ENCODE data around the gene TRIM40.
"Not testable (repeated sequence)": the region's sequence is repeated elsewhere in the genome, so short reads cannot be mapped to it uniquely, and the experiment has no call there.

TRIM40 gene

DNA sequence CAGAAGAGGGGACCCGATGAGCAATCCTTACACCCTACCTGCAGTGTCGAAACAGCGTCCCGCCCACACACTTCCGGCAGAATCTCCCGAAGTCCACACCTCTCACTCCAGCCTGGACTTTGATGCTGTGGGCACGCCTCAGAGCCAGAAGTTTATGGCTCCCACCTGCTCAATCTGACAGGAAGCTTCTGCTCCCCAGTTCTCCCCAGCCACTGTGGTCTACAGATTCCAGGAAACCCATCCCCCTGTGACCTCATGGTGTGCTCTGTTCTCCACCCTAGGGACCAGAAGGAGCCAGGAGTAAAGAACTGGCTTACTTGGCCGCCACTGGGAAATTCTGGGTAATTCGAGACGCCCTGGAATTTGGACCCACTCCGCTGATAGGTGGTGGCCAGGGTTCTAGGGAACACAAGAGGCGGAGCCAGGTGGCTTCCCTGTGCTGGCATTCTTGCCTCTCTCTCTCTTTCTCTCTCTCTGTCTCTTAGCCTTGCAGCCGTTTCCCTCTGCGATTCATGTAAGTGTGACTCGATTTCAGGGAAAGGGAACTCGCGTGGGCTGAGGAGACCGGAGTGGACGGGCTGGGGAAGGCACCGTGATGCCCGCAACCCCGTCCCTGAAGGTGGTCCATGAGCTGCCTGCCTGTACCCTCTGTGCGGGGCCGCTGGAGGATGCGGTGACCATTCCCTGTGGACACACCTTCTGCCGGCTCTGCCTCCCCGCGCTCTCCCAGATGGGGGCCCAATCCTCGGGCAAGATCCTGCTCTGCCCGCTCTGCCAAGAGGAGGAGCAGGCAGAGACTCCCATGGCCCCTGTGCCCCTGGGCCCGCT is 27.4 kb downstream of the TRIM40 start, which contains the start of gene TRIM15:
TRIM15 (plus strand) TSS at position 457 of the 828 bp plus-strand sequence; CDS start at position 596, 139 bp downstream.
- DNase-seq (ENCODE audit: low read depth in 2 of 2), result peak in 1 of 2 experiments; percentile 60

- no peak for DNase-seq (ENCODE audit: low read depth in 2 of 2)
Observed at GRCh38 chr6:30163918-30164654, 28.1 kb downstream of the TRIM40 start.

DNA sequence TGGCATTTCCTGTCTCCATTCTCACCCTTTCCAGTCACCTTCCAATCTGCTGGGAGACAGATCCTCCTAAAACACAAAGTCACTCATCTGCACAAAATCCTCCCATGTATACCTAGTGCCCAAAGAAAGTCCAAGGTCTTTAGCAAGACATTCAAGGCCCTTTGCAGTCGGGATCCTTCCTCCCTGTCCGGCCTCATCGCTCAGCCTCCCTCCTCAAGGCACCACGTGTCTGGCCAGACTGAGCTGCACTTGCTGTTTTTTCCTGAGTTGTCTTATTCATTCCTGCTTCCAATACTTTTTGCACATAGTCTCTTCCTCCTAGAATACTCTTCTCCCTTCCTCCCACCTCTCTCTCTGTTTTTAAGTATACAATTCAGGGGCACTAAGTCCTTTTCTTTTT is 28.8 kb downstream of the TRIM40 start:
- no peak for DNase-seq (ENCODE audit: low read depth in 2 of 2)

DNA sequence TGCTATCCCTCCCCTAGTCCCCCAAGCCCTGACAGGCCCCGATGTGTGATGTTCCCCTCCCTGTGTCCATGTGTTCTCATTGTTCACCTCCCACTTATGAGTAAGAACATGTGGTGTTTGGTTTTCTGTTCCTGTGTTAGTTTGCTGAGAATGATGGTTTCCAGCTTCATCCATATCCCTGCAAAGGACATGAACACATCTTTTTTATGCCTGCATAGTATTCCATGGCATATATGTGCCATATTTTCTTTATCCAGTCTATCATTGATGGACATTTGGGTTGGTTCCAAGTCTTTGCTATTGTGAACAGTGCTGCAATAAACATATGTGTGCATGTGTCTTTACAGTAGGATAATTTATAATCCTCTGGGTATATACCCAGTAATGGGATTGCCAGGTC is 29.3 kb downstream of the TRIM40 start:
- not testable (repeated sequence) for DNase-seq (ENCODE audit: low read depth in 2 of 2)

DNA sequence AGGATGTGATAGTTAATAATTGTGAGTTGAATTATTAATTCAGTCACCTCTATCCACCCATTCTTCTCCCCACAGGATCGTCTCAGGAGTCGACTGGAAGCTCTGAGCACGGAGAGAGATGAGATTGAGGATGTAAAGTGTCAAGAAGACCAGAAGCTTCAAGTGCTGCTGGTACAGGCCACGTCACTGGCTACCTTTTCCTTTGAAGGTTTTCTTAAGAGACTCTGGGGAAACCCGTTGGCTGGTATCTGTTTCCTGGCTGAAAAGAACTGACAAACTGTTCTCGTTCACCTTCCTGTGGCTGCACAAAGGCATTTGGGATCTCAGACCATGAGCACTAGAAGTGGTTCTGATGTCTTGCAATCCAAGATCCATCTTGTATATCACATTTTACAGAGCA is 31.2 kb downstream of the TRIM40 start:
- DNase-seq (ENCODE audit: low read depth in 2 of 2), result no peak

DNA sequence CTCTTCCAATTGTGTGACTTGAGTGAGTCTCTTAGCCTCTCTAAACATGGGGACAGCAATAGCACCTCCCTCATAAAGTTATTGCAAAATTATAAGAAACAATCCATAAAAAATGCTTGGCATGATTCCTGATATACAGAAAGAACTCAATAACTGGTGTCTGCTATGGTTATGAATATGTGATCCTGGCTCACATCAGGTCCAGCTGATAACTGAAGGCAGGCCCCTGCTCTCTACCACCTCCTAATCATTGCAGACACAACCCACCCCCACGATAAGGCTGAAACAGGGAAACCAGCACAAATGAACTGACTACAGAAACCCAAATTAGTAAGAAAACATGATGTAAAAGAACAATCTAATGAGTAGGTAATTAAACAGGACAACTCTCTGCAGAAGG is 32.8 kb downstream of the TRIM40 start:
- DNase-seq (ENCODE audit: low read depth in 2 of 2), result no peak

- no peak for DNase-seq (ENCODE audit: low read depth in 2 of 2)
Observed at GRCh38 chr6:30169658-30170614, 34.0 kb downstream of the TRIM40 start.

- DNase-seq (ENCODE audit: low read depth in 2 of 2), result no peak
Observed at GRCh38 chr6:30171677-30172471, 35.9 kb downstream of the TRIM40 start.

DNA sequence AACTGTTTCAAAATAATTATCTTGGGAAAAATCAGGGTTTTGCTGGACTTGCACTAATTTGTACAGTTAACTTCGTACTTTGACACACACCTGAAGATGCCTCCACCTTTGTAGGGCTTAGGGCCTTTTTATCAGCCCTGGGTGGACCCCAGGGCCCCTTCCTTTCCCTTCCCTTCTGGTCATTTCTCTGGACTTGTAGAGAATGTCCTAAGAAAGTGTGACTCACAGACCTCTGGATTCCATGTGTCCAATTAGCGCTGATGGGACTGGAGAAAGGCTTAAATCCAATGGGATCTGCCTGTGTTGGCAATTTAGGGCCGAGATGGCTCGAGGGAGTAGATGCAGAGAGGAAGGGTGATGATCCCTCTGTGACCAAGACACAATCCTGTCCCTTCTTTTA is 36.7 kb downstream of the TRIM40 start:
- DNase-seq (ENCODE audit: low read depth in 2 of 2), result no peak

- no peak for DNase-seq (ENCODE audit: low read depth in 2 of 2)
Observed at GRCh38 chr6:30175765-30176164, 39.8 kb downstream of the TRIM40 start.

DNA sequence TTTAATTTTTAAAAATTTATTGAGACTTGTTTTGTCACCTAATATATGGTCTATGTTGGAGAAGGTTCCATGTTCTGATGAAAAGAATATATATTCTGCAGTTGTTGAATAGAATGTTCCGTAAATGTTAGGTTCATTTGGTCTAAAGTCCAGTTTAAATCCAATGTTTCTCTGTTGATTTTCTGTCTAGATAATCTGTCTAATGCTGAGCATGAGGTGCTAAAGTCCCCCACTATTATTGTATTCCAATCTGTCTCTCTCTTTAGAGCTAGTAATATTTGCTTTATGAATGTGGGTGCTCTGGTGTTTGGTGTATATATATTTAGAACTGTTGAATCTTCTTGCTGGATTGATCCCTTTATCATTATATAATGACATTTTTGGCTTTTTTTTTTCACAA is 42.9 kb downstream of the TRIM40 start:
- DNase-seq (ENCODE audit: low read depth in 2 of 2), result no peak

- no peak for DNase-seq (ENCODE audit: low read depth in 2 of 2)
Observed at GRCh38 chr6:30180145-30180544, 44.2 kb downstream of the TRIM40 start.

DNA sequence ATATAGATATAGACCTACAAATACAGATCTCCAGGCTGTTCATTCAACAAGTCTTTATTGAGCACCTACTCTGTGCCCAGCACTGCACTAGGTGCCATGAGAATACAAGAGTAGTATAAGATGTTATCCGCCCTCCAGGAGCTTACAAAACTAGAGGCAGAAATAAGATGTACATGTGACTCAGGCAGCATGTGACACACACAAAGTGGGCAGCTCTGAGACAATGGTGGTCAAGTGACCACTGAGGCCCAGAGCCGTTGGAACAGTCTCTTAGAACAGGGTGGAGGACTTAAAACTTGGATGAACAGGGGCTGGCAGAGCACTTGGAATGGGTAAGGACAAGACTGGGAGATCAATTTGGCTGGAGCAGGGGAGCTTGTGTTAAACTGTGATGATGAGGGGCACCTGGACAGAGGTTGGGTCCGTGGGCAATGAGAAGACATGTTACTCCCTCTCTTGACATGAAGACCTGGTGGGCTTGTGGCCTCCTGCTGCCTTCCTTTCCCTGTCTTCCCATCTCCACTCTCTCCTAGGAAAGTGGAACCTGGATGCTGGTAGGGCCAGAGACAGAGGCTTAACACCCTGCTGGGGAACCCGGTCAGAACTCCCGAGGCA is 48.6 kb downstream of the TRIM40 start:
- DNase-seq (ENCODE audit: low read depth in 2 of 2), result no peak

GRCh38 chr6:30185846-30186484 is 50.0 kb downstream of the TRIM40 start:
- no peak for DNase-seq (ENCODE audit: low read depth in 2 of 2)

- DNase-seq (ENCODE audit: low read depth in 2 of 2), result no peak
Observed at GRCh38 chr6:30188541-30188940, 52.6 kb downstream of the TRIM40 start.

DNA sequence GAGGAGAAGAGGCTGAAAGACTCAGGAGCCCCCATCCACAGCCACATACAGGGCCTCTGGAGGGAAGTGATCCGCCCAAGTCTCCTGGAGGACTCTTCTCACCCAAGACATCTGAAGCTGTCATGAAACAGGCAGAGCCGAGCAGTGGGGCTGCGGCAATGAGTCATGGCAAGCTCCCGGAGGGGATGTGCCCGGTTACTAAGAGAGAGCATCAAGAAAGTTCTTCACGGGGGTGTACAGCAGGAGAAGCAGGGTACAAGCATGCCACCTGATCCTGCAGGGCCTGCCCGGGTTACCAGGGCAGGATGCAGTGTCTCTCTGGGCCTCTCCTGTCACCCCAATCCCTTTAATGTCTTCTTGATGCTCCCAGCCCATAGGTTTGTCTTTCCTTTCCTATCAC is 56.1 kb downstream of the TRIM40 start:
- DNase-seq (ENCODE audit: low read depth in 2 of 2), result no peak

DNA sequence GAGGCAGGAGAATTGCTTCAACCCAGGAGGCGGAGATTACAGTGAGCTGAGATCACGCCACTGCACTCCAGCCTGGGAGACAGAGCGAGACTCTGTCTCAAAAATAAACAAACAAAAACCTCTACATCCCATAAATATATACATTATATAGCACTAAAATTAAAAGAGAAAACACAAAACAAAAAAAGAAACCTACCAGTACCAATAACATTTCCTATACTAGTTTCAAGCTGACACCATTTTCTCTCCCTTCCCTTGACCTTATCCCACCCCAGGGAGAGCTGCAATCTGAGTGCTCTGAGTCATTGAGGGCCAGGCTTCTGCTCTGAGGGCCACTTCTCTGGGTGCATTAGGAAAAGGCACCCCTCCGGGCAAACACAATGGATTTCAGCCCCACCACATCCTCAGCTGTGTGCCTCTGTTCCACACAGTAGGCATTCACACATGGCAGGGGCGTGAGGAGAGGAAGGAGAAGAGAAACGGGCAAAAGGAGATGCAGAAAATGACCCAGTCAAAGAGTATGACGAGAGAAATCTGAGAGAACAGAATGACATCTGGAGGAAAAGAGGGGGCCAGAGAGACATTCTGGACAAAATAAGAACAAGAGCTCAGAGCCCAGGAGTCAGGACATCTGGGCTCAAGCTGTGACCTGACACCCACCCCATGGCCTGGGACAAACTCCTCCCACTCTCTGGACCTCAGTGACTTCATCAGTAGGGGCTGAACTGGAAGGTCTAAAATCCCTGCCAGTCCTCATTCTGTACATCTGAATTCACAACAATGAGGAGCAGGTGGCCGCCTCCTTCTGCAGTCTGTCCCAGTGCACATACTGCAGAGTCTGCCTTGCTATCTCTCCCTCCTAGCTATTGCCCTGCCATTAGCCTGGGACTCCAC is 59.1 kb downstream of the TRIM40 start:
- no peak for DNase-seq (ENCODE audit: low read depth in 2 of 2)

- DNase-seq (ENCODE audit: low read depth in 2 of 2), result no peak
Observed at GRCh38 chr6:30195951-30196350, 60.0 kb downstream of the TRIM40 start.

DNA sequence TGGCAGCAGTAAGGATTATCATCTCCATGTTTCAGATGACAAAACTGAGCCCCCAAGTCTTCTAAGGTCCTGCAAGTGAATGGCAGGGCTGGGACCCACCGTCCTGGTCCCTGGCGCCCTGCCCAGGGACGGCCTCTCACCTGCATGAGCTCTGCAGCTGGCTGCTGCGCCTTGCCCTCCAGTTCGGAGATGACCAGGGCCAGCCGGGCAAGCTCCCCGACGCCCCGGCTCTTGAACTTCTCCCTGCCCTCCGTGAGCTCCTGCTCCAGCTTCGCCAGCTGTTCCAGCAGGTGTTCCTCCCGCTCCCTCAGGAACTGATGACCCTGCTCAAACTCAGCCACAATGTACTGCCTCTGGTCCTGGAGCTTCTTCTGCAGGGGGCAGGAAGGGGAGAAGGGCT is 60.4 kb downstream of the TRIM40 start:
- DNase-seq (ENCODE audit: low read depth in 2 of 2), result no peak

Data from stimulated activated CD4-positive, alpha-beta T cell treated with anti-CD3 and anti-CD28 coated beads, Interleukin-12 subunit alpha, Interleukin-12 subunit beta, amount 100 ng/mL, for 24 hours (primary cell).